ENCODE data around the gene RPP30. TPM values are rescaled to one million over a fixed set of nuclear protein-coding genes. Genes with fewer than 3 reads are reported as not detected.

The RPP30 gene
- total and polyA plus RNA-seq, 2 of the 13 experiments (the other 11 are each of a cell fraction or from before 2014, with no cell fraction given), result 27.1 to 65.0 TPM

- POLR2A ChIA-PET, result no interaction called here
- TF ChIP-seq PRMT3 (CRISPR knock-in tag; IDR thresholded peaks at IDR 0.05; ENCODE audit: borderline replicate concordance, low read depth) (no peak), SMAD3 (CRISPR knock-in tag; IDR thresholded peaks at IDR 0.05) (no peak), ZSCAN21 (CRISPR knock-in tag; IDR thresholded peaks at IDR 0.05; ENCODE audit: borderline replicate concordance) (no peak), RFX1 (IDR thresholded peaks at IDR 0.05) (peak; percentile 20; the same call in 1 of the 2 replicates), RFX3 (CRISPR knock-in tag; IDR thresholded peaks at IDR 0.05) (peak; percentile 63)
- Histone ChIP-seq H3K9me3 (ENCODE audit: low read length) (peaks cover 13% of the 10 kb centered on the region), H3K27ac (ENCODE audit: extremely low read length, insufficient read depth, low read length) (no peak overlapping the region), H3K4me2 (ENCODE audit: low read depth, low read length) (no peak overlapping the region), H3K36me3 (replicated peaks in 1 of 2; ENCODE audit: control insufficient read depth in 1 of 2, insufficient read depth in 2 of 2, low read length in 2 of 2) (no peaks in the 10 kb centered on the region), H4K20me1 (ENCODE audit: insufficient read depth, low read length) (no peaks in the 10 kb centered on the region), H3K27me3 (ENCODE audit: control insufficient read depth in 1 of 2, insufficient read depth in 2 of 2, low read length in 2 of 2) (peaks cover 0 to 7% of the 10 kb centered on the region in 2 experiments; a peak in 1 of 5 replicates), H3K9ac (ENCODE audit: insufficient read depth, low read depth, low read length) (no peak overlapping the region), H2AFZ (ENCODE audit: low read length) (no peak overlapping the region), H3K4me1 (ENCODE audit: insufficient read depth, low read length) (peaks cover 1% of the 10 kb centered on the region; the same call in 1 of the 2 replicates), H3K79me2 (ENCODE audit: insufficient read depth, low read length) (no peaks in the 10 kb centered on the region), H3K4me3 (replicated peaks in 1 of 3; ENCODE audit: insufficient read depth in 1 of 3, low read depth in 2 of 3, low read length in 3 of 3) (no peak overlapping the region)
- BruUV-seq (replicated peaks), result no TSS peak
- in situ Hi-C loops (cut with HindIII; ENCODE audit: extremely low pct_ligation_motif_present, low pct_unique_long_range_greater_than_20kb) (loop anchor here (5.0 to 10.0 kb wide), 2 partner anchors 113 to 1071 kb away; no protein-coding TSS in a partner anchor), intact Hi-C loops (cut with micrococcal nuclease; ENCODE audit: unreplicated experiment) (no loop called here)
- CTCF ChIA-PET (ENCODE audit: low intra/inter-chr PET ratio, low total read pairs), result no interaction called here
- no peak for FAIRE-seq
- WGBS (ENCODE audit: low lambda C conversion rate), result 3% methylated on average over 3 of the region's 3 CpGs
- DNase-seq (ENCODE audit: low spot score), result no peak
- no peak for ATAC-seq
Observed at GRCh38 chr10:90865401-90865800, 6.4 kb upstream of the RPP30 start.

- Histone ChIP-seq H2AFZ (ENCODE audit: low read length) (no peak overlapping the region), H3K27ac (ENCODE audit: extremely low read length, insufficient read depth, low read length) (no peak overlapping the region), H3K27me3 (ENCODE audit: control insufficient read depth in 1 of 2, insufficient read depth in 2 of 2, low read length in 2 of 2) (peaks cover 0 to 7% of the 10 kb centered on the region in 2 experiments; a peak in 1 of 5 replicates), H3K4me1 (ENCODE audit: insufficient read depth, low read length) (peaks cover 8% of the 10 kb centered on the region), H3K79me2 (ENCODE audit: insufficient read depth, low read length) (no peaks in the 10 kb centered on the region), H3K36me3 (replicated peaks in 1 of 2; ENCODE audit: control insufficient read depth in 1 of 2, insufficient read depth in 2 of 2, low read length in 2 of 2) (no peaks in the 10 kb centered on the region), H3K9me3 (ENCODE audit: low read length) (peaks cover 13% of the 10 kb centered on the region), H3K4me2 (ENCODE audit: low read depth, low read length) (no peak overlapping the region), H4K20me1 (ENCODE audit: insufficient read depth, low read length) (no peaks in the 10 kb centered on the region), H3K9ac (ENCODE audit: insufficient read depth, low read depth, low read length) (no peak overlapping the region), H3K4me3 (replicated peaks in 1 of 3; ENCODE audit: insufficient read depth in 1 of 3, low read depth in 2 of 3, low read length in 3 of 3) (no peak overlapping the region)
- WGBS (ENCODE audit: low lambda C conversion rate), result 3% methylated on average over 4 of the region's 4 CpGs
- FAIRE-seq, result no peak
- in situ Hi-C loops (cut with HindIII; ENCODE audit: extremely low pct_ligation_motif_present, low pct_unique_long_range_greater_than_20kb), result loop anchor here (5.0 to 10.0 kb wide), 2 partner anchors 114 to 1071 kb away; no protein-coding TSS in a partner anchor
- TF ChIP-seq MAFF (IDR thresholded peaks at IDR 0.05; ENCODE audit: low read depth, low read length) (peak; percentile 70), MAFK (conservative IDR thresholded peaks at IDR 0.05 in 1 of 2, IDR thresholded peaks at IDR 0.05 in 1 of 2; ENCODE audit: low read length in 2 of 2) (peak in 1 of 2 experiments; percentile 69; a peak in 2 of 4 replicates), TGIF2 (CRISPR knock-in tag; IDR thresholded peaks at IDR 0.05) (no peak), SETDB1 (CRISPR knock-in tag; IDR thresholded peaks at IDR 0.05; ENCODE audit: borderline replicate concordance) (no peak)
- TF ChIP-seq, protein P1, sequence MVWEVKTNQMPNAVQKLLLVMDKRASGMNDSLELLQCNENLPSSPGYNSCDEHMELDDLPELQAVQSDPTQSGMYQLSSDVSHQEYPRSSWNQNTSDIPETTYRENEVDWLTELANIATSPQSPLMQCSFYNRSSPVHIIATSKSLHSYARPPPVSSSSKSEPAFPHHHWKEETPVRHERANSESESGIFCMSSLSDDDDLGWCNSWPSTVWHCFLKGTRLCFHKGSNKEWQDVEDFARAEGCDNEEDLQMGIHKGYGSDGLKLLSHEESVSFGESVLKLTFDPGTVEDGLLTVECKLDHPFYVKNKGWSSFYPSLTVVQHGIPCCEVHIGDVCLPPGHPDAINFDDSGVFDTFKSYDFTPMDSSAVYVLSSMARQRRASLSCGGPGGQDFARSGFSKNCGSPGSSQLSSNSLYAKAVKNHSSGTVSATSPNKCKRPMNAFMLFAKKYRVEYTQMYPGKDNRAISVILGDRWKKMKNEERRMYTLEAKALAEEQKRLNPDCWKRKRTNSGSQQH (CRISPR knock-in tag; IDR thresholded peaks at IDR 0.05; ENCODE audit: low read depth), result no peak
- DNase-seq (ENCODE audit: low spot score), result no peak
- intact Hi-C loops (cut with micrococcal nuclease; ENCODE audit: unreplicated experiment), result no loop called here
- ChIA-PET POLR2A (no interaction called here), CTCF (ENCODE audit: low intra/inter-chr PET ratio, low total read pairs) (no interaction called here)
- BruUV-seq (replicated peaks), result no TSS peak
- no peak for ATAC-seq
Observed at GRCh38 chr10:90866050-90866598, 5.7 kb upstream of the RPP30 start.

Measured in HepG2 (cell line).